AG08396 (cell line): ENCODE data around the gene PLXDC2.
A peak's percentile ranks its signal among the peaks of the same experiment; 100 is the strongest.
"Not testable (repeated sequence)": the region's sequence is repeated elsewhere in the genome, so short reads cannot be mapped to it uniquely, and the experiment has no call there.

ENCODE experiments used
- DNase-seq: peaks from one replicate; pipeline ENCODE4 v3.0.0; 2012; ENCODE audit warnings: low spot score, mixed read lengths

Gene PLXDC2

DNA sequence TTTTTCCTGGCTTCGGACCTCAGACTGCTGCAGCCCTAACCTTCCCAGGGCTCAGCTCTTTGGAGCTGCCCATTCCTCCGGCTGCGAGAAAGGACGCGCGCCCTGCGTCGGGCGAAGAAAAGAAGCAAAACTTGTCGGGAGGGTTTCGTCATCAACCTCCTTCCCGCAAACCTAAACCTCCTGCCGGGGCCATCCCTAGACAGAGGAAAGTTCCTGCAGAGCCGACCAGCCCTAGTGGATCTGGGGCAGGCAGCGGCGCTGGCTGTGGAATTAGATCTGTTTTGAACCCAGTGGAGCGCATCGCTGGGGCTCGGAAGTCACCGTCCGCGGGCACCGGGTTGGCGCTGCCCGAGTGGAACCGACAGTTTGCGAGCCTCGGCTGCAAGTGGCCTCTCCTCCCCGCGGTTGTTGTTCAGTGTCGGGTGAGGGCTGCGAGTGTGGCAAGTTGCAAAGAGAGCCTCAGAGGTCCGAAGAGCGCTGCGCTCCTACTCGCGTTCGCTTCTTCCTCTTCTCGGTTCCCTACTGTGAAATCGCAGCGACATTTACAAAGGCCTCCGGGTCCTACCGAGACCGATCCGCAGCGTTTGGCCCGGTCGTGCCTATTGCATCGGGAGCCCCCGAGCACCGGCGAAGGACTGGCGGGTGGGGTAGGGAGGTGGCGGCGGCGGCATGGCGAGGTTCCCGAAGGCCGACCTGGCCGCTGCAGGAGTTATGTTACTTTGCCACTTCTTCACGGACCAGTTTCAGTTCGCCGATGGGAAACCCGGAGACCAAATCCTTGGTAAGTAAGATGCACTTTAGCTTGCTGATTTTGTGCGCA lies at the start of gene PLXDC2:
PLXDC2 (plus strand) TSS at position 22 of the 820 bp plus-strand sequence.
- peak; percentile 22 for DNase-seq

GRCh38 chr10:19767876-19768275 lies 48.4 kb upstream of the PLXDC2 start:
- DNase-seq, result no peak

GRCh38 chr10:19769826-19770225 lies 46.4 kb upstream of the PLXDC2 start:
- DNase-seq, result not testable (repeated sequence)

DNA sequence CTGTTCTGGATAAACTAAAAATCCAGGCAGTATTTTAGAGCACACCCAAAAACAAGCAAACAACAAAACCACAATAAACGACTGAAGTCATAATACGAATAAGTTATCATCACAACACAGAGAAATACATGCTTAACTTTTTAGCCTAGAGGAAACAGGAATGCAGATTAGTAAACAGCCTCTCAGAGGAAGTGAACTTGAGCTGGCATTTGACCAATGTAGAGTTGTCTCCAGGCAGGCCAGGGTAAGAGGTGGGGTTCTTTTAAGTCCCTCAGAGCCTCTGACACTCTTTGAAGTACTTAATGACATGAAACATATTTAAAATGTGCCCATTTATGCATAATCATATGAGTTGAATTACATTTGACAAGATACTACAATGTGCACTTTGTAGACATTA lies 43.3 kb upstream of the PLXDC2 start:
- DNase-seq, result no peak

DNA sequence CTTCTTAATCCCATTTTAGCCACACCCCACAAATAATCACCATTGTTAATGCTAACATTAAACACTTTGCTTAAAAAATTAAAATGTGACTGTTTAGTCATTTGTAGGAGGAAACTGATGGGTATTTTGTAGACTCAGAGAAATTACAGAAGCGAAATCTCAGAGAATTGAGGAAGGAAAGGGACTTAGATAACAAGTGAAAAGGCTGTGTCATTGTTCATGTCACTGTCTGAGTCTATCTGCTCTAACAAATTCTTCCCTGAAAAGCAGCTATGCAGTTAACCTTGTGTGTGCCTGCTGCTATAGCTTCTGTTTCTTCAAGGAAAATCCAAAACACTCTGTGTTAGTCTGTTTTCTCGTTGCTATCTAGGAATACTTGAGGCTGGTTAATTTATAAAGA lies 40.9 kb upstream of the PLXDC2 start:
- no peak for DNase-seq

GRCh38 chr10:19777806-19778205 lies 38.4 kb upstream of the PLXDC2 start:
- DNase-seq, result peak; percentile 6

DNA sequence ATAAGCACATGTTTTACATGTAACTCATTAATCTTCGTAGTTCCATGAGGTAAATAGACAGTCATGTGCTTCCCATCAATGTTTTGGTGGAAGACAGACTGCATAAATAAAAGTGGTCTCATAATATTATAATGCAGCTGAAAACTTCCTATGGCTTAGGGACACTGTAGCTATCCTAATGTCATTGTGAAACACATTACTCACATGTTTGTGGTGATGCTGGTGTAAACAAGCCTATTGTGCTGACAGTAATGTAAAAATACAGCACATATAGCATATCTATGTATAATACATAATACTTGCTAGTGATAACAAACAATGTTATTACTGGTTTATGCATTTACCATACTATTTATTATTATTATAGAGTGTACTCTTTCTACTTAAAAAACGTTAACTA lies 37.2 kb upstream of the PLXDC2 start:
- no peak for DNase-seq

DNA sequence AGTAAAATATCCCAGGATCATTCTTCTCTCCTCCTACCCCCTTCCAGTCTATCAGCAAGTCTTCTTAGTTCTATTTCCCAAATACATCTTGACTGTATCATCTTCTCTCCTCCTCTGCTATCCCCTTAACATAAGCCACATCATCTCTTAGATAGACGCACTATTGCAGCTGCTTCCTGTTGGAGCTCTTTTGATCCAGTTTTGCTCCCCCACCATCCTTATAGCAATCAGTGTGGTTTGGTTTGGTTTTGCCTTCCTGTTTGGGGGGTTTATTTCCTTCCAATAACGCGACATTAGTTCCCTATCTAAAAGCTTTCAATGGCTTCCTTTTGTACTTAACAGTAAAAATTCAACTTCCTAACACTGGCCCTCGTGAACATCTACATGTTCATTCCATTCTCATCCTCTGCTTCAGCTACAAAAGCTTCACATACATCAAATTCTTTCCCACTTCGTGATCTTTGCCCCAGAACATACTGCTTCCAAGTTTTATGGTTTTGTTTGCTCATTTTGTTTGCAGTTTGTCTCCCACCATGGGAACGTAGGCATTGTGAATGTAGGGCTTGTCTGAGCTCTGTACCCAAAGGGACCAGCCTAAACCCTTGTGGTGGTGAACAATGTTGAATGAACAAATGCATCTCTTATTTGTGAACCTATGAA lies 33.7 kb upstream of the PLXDC2 start:
- no peak for DNase-seq

DNA sequence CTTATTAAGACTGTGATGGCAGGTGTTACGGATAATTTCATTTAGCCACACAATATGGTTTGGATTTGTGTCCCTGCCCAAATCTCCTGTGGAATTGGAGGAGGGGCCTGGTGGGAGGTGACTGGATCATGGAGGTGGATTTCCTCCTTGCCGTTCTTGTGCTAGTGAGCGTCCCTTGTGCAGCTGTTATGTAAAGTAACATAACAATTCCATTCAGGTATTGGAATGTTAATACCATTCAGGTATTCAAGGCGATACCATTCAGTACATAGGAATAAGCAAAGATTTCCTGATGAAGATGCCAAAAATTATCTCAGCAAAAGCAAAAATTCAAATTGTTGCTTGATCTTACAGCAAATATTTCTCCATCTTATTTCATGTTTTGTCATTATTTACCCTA lies 32.5 kb upstream of the PLXDC2 start:
- DNase-seq, result no peak

- no peak for DNase-seq
Observed at GRCh38 chr10:19785366-19785765, 30.9 kb upstream of the PLXDC2 start.

DNA sequence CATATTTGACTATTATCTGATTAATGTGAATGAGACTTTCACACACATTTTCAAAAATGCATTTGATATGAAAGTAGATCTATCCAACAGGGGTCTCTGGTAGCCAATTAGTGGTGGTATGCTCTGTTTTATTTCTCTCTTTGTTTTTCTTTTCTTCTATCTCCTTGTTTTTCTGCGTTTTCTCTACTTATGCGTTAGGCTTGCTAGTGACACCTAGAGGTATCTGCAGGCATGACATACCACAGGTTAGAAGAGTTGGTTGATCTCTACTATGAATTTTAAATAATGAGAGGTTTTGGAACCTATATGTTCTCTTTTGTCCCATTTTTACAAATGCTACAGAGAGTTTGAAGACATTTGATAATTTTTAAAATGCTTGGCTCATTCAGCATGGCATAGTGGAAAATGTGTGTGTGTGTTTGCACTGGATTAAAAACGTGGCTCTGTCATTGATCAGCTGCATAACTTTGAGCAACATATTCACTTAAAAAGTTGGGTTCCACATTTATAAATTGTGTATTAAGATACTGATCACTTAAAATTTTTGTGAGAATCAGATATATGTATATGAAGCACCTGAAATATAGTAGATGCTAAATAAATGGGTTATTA lies 28.1 kb upstream of the PLXDC2 start:
- peak; percentile 17 for DNase-seq

GRCh38 chr10:19788902-19789301 lies 27.3 kb upstream of the PLXDC2 start:
- no peak for DNase-seq

- no peak for DNase-seq
Observed at GRCh38 chr10:19789607-19790006, 26.6 kb upstream of the PLXDC2 start.

- no peak for DNase-seq
Observed at GRCh38 chr10:19791032-19791431, 25.2 kb upstream of the PLXDC2 start.

GRCh38 chr10:19795684-19796083 lies 20.5 kb upstream of the PLXDC2 start:
- DNase-seq, result no peak

DNA sequence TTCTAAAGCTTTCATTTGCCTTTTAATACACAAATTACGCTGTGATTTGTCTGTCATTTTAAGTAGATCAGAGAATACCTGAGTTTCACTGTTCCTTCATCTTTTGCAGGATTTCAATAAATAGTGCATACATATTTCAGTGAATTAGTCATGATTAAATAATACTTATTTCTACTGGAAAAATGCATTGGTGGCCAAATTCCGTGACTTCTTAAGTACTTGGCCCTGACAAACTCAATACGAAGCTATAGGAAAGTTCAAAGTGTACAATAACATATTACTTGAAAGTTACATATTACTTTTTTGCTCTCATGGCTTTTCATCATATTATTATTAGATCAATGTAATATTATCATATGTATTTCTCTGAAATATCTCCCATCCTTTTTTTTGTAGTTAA lies 16.1 kb upstream of the PLXDC2 start:
- DNase-seq, result no peak

DNA sequence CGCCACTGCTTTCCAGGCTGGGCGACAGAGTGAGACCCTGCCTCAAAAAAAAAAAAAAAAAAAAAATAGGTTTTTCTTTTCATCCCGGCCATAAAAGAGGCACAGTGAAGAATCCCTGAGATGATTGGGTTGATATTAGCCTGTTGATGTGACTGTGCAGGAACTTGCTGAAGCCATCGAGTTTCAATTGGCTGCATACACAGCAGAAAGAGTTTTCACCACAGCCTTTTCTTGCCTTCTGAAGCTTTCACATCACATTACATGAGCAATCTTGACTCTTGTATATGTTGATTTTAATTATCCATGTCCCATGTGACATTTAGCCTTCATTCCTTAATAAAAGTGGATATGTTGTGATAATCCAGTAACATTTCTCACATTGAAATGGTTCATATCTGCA lies 14.9 kb upstream of the PLXDC2 start:
- no peak for DNase-seq

- no peak for DNase-seq
Observed at GRCh38 chr10:19803676-19804075, 12.6 kb upstream of the PLXDC2 start.

- DNase-seq, result no peak
Observed at GRCh38 chr10:19809481-19809880, 6.8 kb upstream of the PLXDC2 start.

GRCh38 chr10:19811540-19811939 lies 4.7 kb upstream of the PLXDC2 start:
- DNase-seq, result peak; percentile 20

- DNase-seq, result no peak
Observed at GRCh38 chr10:19812976-19813375, 3.3 kb upstream of the PLXDC2 start.

DNA sequence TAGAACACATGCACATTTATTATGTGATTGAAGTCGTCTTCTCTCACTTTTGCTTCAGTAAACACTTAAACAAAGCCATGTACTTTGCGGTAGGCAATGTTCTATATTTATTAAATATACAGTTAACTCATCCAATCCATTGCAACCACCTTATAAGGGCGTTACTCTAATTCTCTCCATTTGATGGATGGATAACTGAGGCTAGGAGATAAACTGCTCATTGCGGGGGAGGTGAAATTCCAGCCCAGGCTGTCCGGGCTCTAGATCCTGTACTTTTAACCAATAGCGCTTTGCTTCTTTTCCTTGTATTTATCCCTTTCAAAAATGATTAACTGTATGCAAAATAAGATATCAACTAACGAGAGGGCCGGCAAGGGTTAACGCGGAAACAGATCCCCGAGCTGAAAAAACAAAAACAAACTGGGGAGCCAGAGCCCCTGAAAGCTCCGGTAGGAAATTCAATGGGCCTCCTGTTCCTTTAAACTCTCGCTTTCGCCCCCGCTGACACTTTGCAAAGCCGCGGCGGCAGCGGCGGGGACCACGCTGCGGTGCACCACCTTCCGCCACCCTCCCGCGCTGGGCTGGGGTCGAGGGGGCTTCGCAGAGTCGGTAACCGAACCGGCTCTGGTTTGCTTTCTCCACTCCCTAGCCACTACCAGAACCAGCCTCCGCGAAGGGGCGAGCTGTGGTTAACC lies 1.0 kb upstream of the PLXDC2 start:
- DNase-seq, result no peak
